CD4-positive, alpha-beta memory T cell (primary cell): ENCODE data around the gene RHD. TPM values are rescaled to one million over a fixed set of nuclear protein-coding genes. Genes with fewer than 3 reads are reported as not detected.

ENCODE experiments used
- CTCF ChIA-PET: fragments of 350-600 bp; sonication (Branson Sonifier 250); formaldehyde crosslinking; loops from one replicate; lab custom pipeline; 2021; ENCODE audit warnings: inconsistent platforms; ENCODE audit not compliant: partially characterized antibody; lab: Charles Lee
- POLR2A ChIA-PET: fragments of 350-600 bp; sonication (Branson Sonifier 250); formaldehyde crosslinking; loops from one replicate; lab custom pipeline; 2021; ENCODE audit not compliant: partially characterized antibody; lab: Charles Lee
- DNase-seq, 5 donors: peaks; one replicate each; pipeline versions ENCODE4 v3.0.0 to v3.0.0-alpha.2; 2020 to 2022; ENCODE audit warnings: mixed read lengths in 1 of 5
- H3K27ac ChIP-seq: one replicate; pipeline ENCODE4 v1.7.0; 2013; ENCODE audit warnings: low read depth, low read length
- H3K27me3 ChIP-seq: 2 replicates; pipeline ENCODE4 v1.7.0; 2013; ENCODE audit warnings: mild to moderate bottlenecking, low read length, moderate library complexity; ENCODE audit not compliant: insufficient read depth
- H3K36me3 ChIP-seq: 2 replicates; pipeline ENCODE4 v1.7.0; 2013; ENCODE audit warnings: mild to moderate bottlenecking, low read length, moderate library complexity; ENCODE audit not compliant: insufficient read depth
- H3K4me1 ChIP-seq: 2 replicates; pipeline ENCODE4 v1.7.0; 2013; ENCODE audit warnings: mild to moderate bottlenecking, low read length, moderate library complexity; ENCODE audit not compliant: insufficient read depth
- H3K4me3 ChIP-seq, 2 donors: one replicate each; pipeline ENCODE4 v1.7.0; 2013; ENCODE audit warnings: low read length in 2 of 2, mild to moderate bottlenecking in 1 of 2
- H3K9me3 ChIP-seq, 2 donors: one replicate each; pipeline ENCODE4 v1.7.0; 2013; ENCODE audit warnings: low read length in 2 of 2, control low read depth in 1 of 2; ENCODE audit not compliant: control insufficient read depth in 1 of 2
- H3K27ac Mint-ChIP-seq, 7 donors: one replicate each; pipeline ENCODE4 v1.8.0; 2020 to 2021; ENCODE audit warnings: mixed read lengths in 7 of 7, mild to moderate bottlenecking in 6 of 7, inconsistent platforms in 3 of 7, moderate library complexity in 3 of 7
- H3K27me3 Mint-ChIP-seq, 2 donors: one replicate each; pipeline ENCODE4 v1.8.0; 2020 to 2021; ENCODE audit warnings: mixed read lengths in 2 of 2
- H3K36me3 Mint-ChIP-seq, 2 donors: one replicate each; pipeline ENCODE4 v1.8.0; 2020 to 2021; ENCODE audit warnings: mixed read lengths in 2 of 2, inconsistent platforms in 1 of 2, mild to moderate bottlenecking in 1 of 2
- H3K4me1 Mint-ChIP-seq, 4 donors: one replicate each; pipeline ENCODE4 v1.8.0; 2020 to 2021; ENCODE audit warnings: mixed read lengths in 4 of 4, mild to moderate bottlenecking in 1 of 4
- H3K4me3 Mint-ChIP-seq, 8 donors: one replicate each; pipeline ENCODE4 v1.8.0; 2020 to 2021; ENCODE audit warnings: mixed read lengths in 8 of 8, mild to moderate bottlenecking in 7 of 8, moderate library complexity in 6 of 8, inconsistent platforms in 3 of 8
- H3K9me3 Mint-ChIP-seq, 8 donors: one replicate each; pipeline ENCODE4 v1.8.0; 2020 to 2021; ENCODE audit warnings: mixed read lengths in 8 of 8, mild to moderate bottlenecking in 5 of 8, inconsistent platforms in 3 of 8, moderate library complexity in 1 of 8
- intact Hi-C: fragments of 100-400 bp; cut with micrococcal nuclease; formaldehyde crosslinking; loops from one replicate; pipeline ENCODE4 v1.15.1; 2023
- polyA plus RNA-seq, 2 donors: library from polyadenylated mRNA; unstranded; fragments of 300-500 nt; fragmentation: Illumina TruSeq; gene quantifications; one replicate each; pipeline ENCODE4 v1.2.3, GENCODE V29; 2021
- total RNA-seq, 2 experiments: library from RNA; stranded (reverse); gene quantifications; one replicate each; pipeline ENCODE4 v1.2.3, GENCODE V29; 2021

RHD gene
- total and polyA plus RNA-seq, 4 experiments from 2014 or later, result 0.13 to 0.44 (median 0.15) TPM; not detected in 1

- H3K4me1 Mint-ChIP-seq, result peaks cover 27 to 72% (median 42%) of the 10 kb centered on the region in 4 donors
- H3K36me3 Mint-ChIP-seq, result peaks cover 48 to 60% of the 10 kb centered on the region in 2 donors
- intact Hi-C loops, result loop anchor here (1.0 to 10.0 kb wide), 7 partner anchors 7 to 1266 kb away; partner anchors contain the start of genes MACO1, SRSF10, SYF2 and TMEM50A
These were observed 25.7 kb upstream of the RHD start for GRCh38 chr1:25246600-25247023.

GRCh38 chr1:25247024-25247828, 25.1 kb upstream of the RHD start, which contains the start of gene RSRP1:
Gene RSRP1 (minus strand): TSS chr1:25247454. CDS start chr1:25246963, 491 bp downstream.
- peaks cover 45% of the 10 kb centered on the region for H3K4me1 ChIP-seq
- no peaks in the 10 kb centered on the region for H3K27me3 ChIP-seq
- Mint-ChIP-seq H3K9me3 (peaks cover 0 to 20% (median 0%) of the 10 kb centered on the region in 8 donors), H3K4me3 (peak within 1 kb of the TSS; percentile 96 to 100 (median 98)), H3K36me3 (peaks cover 47 to 58% of the 10 kb centered on the region in 2 donors), H3K27ac (peak within 1 kb of the TSS; percentile 99 to 100 (median 100)), H3K4me1 (peaks cover 25 to 66% (median 39%) of the 10 kb centered on the region in 4 donors), H3K27me3 (peaks cover 0 to 2% of the 10 kb centered on the region in 2 donors)
- POLR2A ChIA-PET, result interaction anchor here (0.5 to 2.9 kb wide), 28 partner anchors 8 to 1224 kb away, joined by 3 to 109 read pairs (median 4); partner anchors contain the start of genes MACO1, MTFR1L, STMN1 and STPG1
- H3K27ac ChIP-seq, result peak within 1 kb of the TSS; percentile 97
- peaks cover 36% of the 10 kb centered on the region for H3K36me3 ChIP-seq
- no peaks in the 10 kb centered on the region for H3K9me3 ChIP-seq
- CTCF ChIA-PET, result interaction anchor here (2.1 kb wide), 1 partner anchor 15 kb away, joined by 6 read pairs; the partner anchor contains the start of gene SYF2
- intact Hi-C loops, result loop anchor here (1.0 to 10.0 kb wide), 7 partner anchors 8 to 1266 kb away; partner anchors contain the start of genes MACO1, SRSF10, SYF2 and TMEM50A
- DNase-seq, result peak; percentile 99 to 100 (median 99)
- H3K4me3 ChIP-seq, result peak within 1 kb of the TSS; percentile 89 to 98

More at GRCh38 chr1:25246600-25247023, 25.7 kb upstream of the RHD start:
- no peaks in the 10 kb centered on the region for H3K9me3 ChIP-seq
- Mint-ChIP-seq H3K27ac (peak overlapping the region; percentile 99 to 100 (median 100)), H3K27me3 (peaks cover 0 to 2% of the 10 kb centered on the region in 2 donors), H3K9me3 (peaks cover 0 to 20% (median 0%) of the 10 kb centered on the region in 8 donors), H3K4me3 (peak overlapping the region; percentile 96 to 100 (median 98))
- H3K27me3 ChIP-seq, result no peaks in the 10 kb centered on the region
- POLR2A ChIA-PET, result interaction anchor here (1.0 to 2.9 kb wide), 14 partner anchors 10 to 833 kb away, joined by 4 to 109 read pairs (median 5); partner anchors contain the start of genes MACO1, MTFR1L, STPG1 and SYF2
- peak in 3 of 5 donors; percentile 32 to 50 (median 37) for DNase-seq
- CTCF ChIA-PET, result no interaction called here
- H3K36me3 ChIP-seq, result peaks cover 42% of the 10 kb centered on the region
- peak overlapping the region; percentile 97 for H3K27ac ChIP-seq
- peaks cover 51% of the 10 kb centered on the region for H3K4me1 ChIP-seq
- H3K4me3 ChIP-seq, result peak overlapping the region; percentile 89 to 98

DNA sequence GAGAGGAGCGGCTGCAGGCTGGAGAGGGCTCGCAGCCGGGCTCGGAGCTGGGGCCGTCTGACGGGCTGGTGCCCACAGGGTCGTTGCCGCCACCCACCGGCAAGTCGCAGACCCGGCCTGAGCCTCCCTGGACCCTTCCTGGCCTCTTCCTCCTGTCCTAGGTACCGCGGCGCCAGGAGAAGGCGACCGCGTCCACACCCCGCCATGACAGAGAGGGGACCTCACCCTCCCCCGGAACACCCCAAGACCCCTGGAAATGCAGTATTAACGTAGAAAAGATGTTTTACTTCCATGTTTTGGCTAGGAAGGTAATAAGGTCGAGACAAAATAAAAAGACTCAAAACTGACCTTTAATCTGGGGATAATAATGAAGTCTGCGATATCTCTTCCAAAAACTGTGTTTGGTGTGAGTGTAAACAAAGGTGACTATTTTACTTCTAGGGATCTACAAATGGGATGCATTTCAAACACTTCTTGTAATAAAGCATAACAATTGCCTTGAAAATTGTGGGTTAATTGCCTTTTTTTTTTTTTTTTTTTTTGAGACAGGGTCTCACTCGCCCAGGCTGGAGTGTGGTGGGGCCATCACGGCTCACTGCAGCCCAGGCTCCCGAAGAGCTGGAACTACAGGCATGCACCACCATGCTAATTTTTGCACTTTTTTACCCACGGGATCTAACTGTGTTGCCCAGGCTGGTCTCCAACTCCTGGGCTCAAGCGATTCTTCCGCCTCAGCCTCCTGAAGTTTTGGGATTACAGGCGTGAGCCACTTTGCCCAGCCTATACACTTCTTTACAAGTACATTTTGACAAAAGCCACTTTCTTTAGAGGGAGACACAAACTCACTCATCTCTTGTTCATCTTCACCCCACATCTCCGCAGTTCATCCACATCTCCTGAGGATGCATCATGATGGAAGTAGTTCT, 24.2 kb upstream of the RHD start:
- H3K27ac Mint-ChIP-seq, result peak overlapping the region; percentile 67 to 100 (median 99)
- H3K36me3 ChIP-seq, result peaks cover 27% of the 10 kb centered on the region
- H3K4me1 ChIP-seq, result peaks cover 37% of the 10 kb centered on the region
- ChIA-PET CTCF (interaction anchor here (0.9 to 2.1 kb wide), 2 partner anchors 8 to 16 kb away, joined by 5 to 6 read pairs; partner anchors contain the start of gene SYF2), POLR2A (interaction anchor here (0.5 to 2.9 kb wide), 30 partner anchors 8 to 1224 kb away, joined by 3 to 109 read pairs (median 4); partner anchors contain the start of genes MACO1, MTFR1L, STMN1 and STPG1)
- H3K4me3 ChIP-seq, result peak overlapping the region; percentile 60 to 98
- no peak for DNase-seq
- peaks cover 0 to 2% of the 10 kb centered on the region in 2 donors for H3K27me3 Mint-ChIP-seq
- peak overlapping the region; percentile 97 for H3K27ac ChIP-seq
- peaks cover 38 to 49% of the 10 kb centered on the region in 2 donors for H3K36me3 Mint-ChIP-seq
- peaks cover 0 to 20% (median 0%) of the 10 kb centered on the region in 8 donors for H3K9me3 Mint-ChIP-seq
- peaks cover 23 to 57% (median 32%) of the 10 kb centered on the region in 4 donors for H3K4me1 Mint-ChIP-seq
- H3K4me3 Mint-ChIP-seq, result peak overlapping the region; percentile 96 to 100 (median 98)
- H3K9me3 ChIP-seq, result no peaks in the 10 kb centered on the region
- no peaks in the 10 kb centered on the region for H3K27me3 ChIP-seq
- intact Hi-C loops, result loop anchor here (1.0 to 10.0 kb wide), 7 partner anchors 9 to 1267 kb away; partner anchors contain the start of genes MACO1, SRSF10, SYF2 and TMEM50A

DNA sequence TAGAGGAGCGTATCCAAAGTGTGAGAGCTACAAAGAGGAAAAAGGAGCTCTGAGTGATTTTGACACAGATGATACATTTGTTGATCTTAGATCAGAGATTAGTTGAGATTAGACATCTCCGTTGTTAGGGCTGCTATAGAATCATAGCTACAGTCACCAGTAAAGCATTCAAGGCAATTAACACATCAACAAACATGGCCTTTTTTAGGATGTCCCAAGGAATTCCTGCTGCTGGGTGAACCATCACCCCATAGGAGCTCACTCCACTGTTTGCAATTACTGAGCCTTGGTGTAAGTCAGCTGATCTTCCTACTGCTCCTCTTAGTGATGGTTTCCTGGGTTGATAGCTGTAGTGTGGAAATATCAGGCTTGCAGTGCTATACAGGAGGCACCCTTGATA, 18.4 kb upstream of the RHD start:
- no peak for DNase-seq
- H3K9me3 Mint-ChIP-seq, result no peaks in the 10 kb centered on the region
- no peaks in the 10 kb centered on the region for H3K4me1 ChIP-seq
- H3K27me3 Mint-ChIP-seq, result no peaks in the 10 kb centered on the region
- ChIA-PET CTCF (interaction anchor here (1.6 kb wide), 1 partner anchor 13 kb away, joined by 4 read pairs; no protein-coding TSS in a partner anchor), POLR2A (interaction anchor here (1.1 kb wide), 1 partner anchor 21 kb away, joined by 4 read pairs; the partner anchor contains the start of gene SYF2)
- no peaks in the 10 kb centered on the region for H3K9me3 ChIP-seq
- H3K27ac Mint-ChIP-seq, result no peak overlapping the region
- no peak overlapping the region for H3K4me3 ChIP-seq
- H3K4me1 Mint-ChIP-seq, result peaks cover 2 to 22% (median 6%) of the 10 kb centered on the region in 4 donors
- no peak overlapping the region for H3K27ac ChIP-seq
- no peak overlapping the region for H3K4me3 Mint-ChIP-seq
- H3K36me3 ChIP-seq, result no peaks in the 10 kb centered on the region
- intact Hi-C loops, result no loop called here
- peaks cover 0 to 4% of the 10 kb centered on the region in 2 donors for H3K36me3 Mint-ChIP-seq
- no peaks in the 10 kb centered on the region for H3K27me3 ChIP-seq

- Histone ChIP-seq H3K4me1 (peaks cover 7% of the 10 kb centered on the region), H3K27ac (no peak overlapping the region), H3K4me3 (no peak overlapping the region), H3K9me3 (no peaks in the 10 kb centered on the region), H3K27me3 (no peaks in the 10 kb centered on the region), H3K36me3 (no peaks in the 10 kb centered on the region)
- ChIA-PET POLR2A (interaction anchor here (1.5 to 3.9 kb wide), 2 partner anchors 9 to 24 kb away, joined by 5 to 28 read pairs; partner anchors contain the start of genes RSRP1 and SYF2), CTCF (interaction anchor here (0.7 to 1.3 kb wide), 2 partner anchors 16 to 55 kb away, joined by 3 read pairs; no protein-coding TSS in a partner anchor)
- H3K4me3 Mint-ChIP-seq, result no peak overlapping the region
- no peak for DNase-seq
- intact Hi-C loops, result no loop called here
- no peaks in the 10 kb centered on the region for H3K9me3 Mint-ChIP-seq
- peaks cover 0 to 7% of the 10 kb centered on the region in 2 donors for H3K36me3 Mint-ChIP-seq
- no peaks in the 10 kb centered on the region for H3K27me3 Mint-ChIP-seq
- H3K4me1 Mint-ChIP-seq, result peaks cover 6 to 38% (median 17%) of the 10 kb centered on the region in 4 donors
- no peak overlapping the region for H3K27ac Mint-ChIP-seq
These were observed 16.4 kb upstream of the RHD start for GRCh38 chr1:25255706-25256577.
